Measurements from ENCODE around the gene TPD52L2.

Gene TPD52L2

DNA sequence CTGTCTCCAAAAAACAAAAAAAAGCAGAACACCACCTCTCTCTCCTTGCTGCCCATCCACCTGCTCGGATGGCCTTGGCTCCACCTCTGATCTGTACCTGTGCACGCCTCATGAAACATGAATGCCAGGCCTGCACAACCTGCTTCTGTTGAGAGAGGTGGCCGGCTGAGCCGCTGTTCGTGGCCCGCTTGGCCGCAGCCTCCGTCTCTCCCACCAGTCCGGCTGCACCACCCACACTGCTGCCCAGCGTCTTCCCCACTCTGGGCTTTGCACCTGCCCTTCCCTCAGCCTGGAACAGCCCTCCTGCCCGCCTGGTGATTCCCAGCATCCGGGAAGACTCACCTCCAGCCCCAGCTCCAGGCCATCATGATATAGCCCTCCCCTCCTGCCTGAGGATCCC, 21.8 kb upstream of the TPD52L2 start:
- TF ChIP-seq, protein P1, sequence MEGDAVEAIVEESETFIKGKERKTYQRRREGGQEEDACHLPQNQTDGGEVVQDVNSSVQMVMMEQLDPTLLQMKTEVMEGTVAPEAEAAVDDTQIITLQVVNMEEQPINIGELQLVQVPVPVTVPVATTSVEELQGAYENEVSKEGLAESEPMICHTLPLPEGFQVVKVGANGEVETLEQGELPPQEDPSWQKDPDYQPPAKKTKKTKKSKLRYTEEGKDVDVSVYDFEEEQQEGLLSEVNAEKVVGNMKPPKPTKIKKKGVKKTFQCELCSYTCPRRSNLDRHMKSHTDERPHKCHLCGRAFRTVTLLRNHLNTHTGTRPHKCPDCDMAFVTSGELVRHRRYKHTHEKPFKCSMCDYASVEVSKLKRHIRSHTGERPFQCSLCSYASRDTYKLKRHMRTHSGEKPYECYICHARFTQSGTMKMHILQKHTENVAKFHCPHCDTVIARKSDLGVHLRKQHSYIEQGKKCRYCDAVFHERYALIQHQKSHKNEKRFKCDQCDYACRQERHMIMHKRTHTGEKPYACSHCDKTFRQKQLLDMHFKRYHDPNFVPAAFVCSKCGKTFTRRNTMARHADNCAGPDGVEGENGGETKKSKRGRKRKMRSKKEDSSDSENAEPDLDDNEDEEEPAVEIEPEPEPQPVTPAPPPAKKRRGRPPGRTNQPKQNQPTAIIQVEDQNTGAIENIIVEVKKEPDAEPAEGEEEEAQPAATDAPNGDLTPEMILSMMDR (IDR thresholded peaks at IDR 0.05; ENCODE audit: control insufficient read depth, insufficient read depth, low read depth, low read length, missing control alignments), result no peak
- no peak overlapping the region for H3K4me3 ChIP-seq (ENCODE audit: control insufficient read depth, low read depth, low read length)
- DNase-seq (ENCODE audit: low read depth), result no peak

DNA sequence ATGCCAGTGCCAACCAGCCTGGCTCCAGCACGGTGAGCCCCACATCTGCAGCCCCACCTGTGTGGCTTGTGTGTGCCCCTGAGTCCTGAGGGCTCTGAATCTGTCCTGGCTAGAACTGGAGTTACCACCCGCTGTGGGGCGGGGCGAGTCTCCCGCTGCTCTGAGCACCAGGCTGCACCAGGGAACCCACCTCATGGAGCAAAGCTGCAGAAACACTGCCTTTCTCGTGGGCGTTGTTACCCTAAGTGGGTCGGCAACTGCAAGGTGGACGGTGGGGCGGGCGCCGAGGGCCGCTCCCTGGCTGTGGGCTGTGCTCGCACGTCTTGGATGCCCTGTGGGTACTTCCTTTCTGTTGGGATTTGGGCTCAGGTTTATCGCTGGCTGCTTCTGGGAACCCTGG, 21.3 kb upstream of the TPD52L2 start:
- no peak for DNase-seq (ENCODE audit: low read depth)
- TF ChIP-seq, protein P1 (IDR thresholded peaks at IDR 0.05; ENCODE audit: control insufficient read depth, insufficient read depth, low read depth, low read length, missing control alignments), result no peak
- no peak overlapping the region for H3K4me3 ChIP-seq (ENCODE audit: control insufficient read depth, low read depth, low read length)

DNA sequence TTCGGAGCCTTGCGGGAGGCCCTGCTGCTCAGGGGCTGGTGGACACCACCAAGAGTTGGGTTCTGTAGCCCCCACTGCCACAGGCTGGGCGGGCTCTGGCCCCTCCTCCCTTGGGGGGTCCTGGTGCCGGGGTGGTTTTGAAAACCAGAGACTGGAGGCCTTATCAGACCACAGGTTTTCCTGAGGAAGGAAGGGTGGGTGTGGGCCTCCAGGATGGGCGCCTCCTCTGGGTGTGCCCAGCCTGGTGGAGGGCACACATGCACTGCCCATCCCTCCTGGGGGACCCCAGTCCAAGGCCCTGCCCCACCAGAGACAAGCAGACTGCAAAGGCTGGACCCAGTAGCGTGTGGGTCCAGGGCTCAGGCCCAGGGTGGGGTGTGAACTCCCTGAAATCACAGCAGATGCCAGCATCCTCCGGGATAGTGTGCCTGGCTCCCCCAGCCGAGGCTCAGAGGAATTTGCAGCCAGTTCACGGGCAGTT, 20.5 kb upstream of the TPD52L2 start:
- TF ChIP-seq, protein P1 (IDR thresholded peaks at IDR 0.05; ENCODE audit: control insufficient read depth, insufficient read depth, low read depth, low read length, missing control alignments), result no peak
- no peak overlapping the region for H3K4me3 ChIP-seq (ENCODE audit: control insufficient read depth, low read depth, low read length)
- no peak for DNase-seq (ENCODE audit: low read depth)

DNA sequence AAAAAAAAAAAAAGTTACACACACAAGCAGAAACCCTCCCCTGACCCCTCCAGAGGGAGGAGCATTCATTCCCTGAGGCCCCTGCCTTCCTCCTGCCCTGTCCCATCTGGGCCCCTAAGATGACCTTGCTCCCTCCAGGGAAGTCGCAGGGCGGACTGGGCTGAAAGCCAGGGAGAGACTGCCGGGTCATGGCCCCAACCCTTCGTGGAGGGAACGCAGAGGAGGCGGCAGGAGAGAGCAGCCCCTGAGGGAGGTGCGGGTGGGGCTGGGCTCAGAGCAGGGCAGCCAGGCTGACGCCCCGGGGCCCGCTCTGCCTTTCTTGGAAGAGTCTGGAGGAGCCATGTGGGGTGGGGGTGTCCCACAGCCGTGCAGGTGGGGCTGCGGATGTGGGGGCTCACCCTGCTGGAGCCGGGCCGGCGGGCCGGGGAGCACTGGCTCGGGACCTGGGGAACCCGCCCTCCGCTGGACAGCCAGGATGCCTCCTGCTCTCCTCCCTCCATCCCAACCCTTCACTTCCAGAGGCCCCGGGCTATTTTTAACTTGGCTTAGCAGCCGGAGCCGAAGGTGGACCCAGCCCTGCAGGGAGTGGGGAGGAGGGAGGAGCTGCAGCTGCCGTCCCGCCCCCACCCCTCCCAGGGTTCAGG, 18.8 kb upstream of the TPD52L2 start:
- H3K4me3 ChIP-seq (ENCODE audit: control insufficient read depth, low read depth, low read length), result no peak overlapping the region
- no peak for DNase-seq (ENCODE audit: low read depth)
- TF ChIP-seq, protein P1 (IDR thresholded peaks at IDR 0.05; ENCODE audit: control insufficient read depth, insufficient read depth, low read depth, low read length, missing control alignments), result no peak

DNA sequence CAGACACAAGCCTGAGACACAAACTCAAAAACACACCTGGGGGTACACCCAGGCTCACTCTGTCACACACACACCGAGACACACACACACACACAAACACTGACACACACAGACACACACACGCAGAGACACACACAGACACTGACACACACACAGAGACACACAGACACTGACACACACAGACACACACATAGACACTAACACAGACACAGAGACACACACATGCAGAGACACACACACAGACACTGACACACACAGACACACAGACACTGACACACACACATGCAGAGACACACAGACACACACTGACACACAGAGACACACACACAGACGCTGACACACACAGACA, 18.2 kb upstream of the TPD52L2 start:
- no peak for DNase-seq (ENCODE audit: low read depth)
- H3K4me3 ChIP-seq (ENCODE audit: control insufficient read depth, low read depth, low read length), result no peak overlapping the region
- TF ChIP-seq, protein P1 (IDR thresholded peaks at IDR 0.05; ENCODE audit: control insufficient read depth, insufficient read depth, low read depth, low read length, missing control alignments), result no peak

DNA sequence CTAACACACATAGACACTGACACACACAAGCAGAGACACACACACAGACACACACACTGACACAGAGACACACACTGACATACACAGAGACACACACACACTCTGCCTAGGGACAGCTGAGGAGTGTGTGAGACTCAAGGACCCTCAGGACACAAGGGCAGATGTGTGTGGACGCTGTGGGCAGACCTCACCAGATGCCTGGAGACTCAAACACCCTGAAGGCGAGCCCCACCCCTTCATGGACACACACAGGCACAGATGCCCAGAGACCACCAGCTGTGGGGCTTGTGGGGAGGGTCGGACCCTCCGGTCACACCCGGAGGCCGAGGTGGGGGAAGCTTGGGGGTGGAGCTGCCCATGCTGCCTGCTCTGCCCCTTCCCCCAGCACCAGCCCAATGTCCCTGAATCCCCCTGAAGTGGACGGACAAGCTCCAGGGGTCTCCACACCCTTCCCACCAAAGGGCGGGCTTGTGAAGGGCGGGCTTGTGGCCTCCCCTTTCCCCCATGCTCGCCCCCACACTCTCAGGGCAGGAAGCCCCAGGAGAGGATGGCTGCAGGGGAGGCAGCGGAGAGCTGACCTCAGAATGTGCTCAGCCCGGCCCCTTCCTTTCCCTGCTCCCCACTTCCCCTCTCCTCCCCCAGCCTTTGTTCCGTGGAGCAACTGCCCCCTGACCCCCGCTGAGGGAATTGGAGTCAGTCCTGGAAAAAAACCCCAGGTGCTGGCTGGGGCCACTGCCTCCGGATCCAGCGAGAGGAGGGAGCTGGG, 17.6 kb upstream of the TPD52L2 start:
- DNase-seq (ENCODE audit: low read depth), result no peak
- TF ChIP-seq, protein P1 (IDR thresholded peaks at IDR 0.05; ENCODE audit: control insufficient read depth, insufficient read depth, low read depth, low read length, missing control alignments), result no peak
- no peak overlapping the region for H3K4me3 ChIP-seq (ENCODE audit: control insufficient read depth, low read depth, low read length)

All from AG09309 (cell line).